ENCODE results near the gene HDAC11.

- TF ChIP-seq CTCF (IDR thresholded peaks at IDR 0.05) (no peak), ZFX (IDR thresholded peaks at IDR 0.05; ENCODE audit: borderline replicate concordance) (no peak)
Measured at GRCh38 chr3:13545952-13546454, 65.9 kb downstream of the HDAC11 start.

All from 22Rv1 (cell line).